ENCODE measurements around the gene TNFSF11.

TNFSF11 gene

DNA sequence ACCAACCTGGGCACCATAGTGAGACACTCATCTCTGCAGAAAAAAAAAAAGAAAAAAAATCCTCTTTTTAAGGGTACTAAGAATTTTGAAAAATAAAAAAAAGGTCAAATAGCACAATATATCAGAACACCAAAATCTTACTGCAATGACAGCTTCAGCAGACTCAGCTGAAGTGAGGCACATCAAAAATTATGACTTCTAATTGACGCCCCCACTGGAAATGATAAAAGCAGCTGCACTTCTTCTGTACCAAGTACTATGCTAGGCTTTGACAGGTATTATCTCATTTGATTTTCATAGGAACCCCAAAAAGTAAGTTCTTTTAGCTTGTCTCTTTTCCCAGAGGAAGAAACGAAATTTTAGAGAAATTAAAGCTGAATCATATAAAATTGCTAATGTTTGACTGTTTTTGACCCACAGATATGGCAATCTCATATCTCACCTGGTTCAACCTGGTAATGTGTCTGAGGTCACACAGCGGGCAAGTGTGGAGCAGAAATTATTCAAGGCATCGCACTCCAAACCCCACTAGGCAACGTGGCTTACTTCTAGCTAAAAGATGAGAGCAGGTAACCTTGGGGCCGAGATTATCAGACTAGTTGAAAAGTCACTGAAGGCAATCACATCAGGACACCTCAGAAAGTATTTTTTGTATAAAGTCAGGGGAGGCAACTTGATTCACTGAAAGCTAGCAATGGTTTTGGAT is 78.1 kb downstream of the TNFSF11 start:
- Histone ChIP-seq H3K27ac (ENCODE audit: insufficient read depth, low read length, poor library complexity, severe bottlenecking) (no peak overlapping the region), H3K4me3 (ENCODE audit: insufficient read depth, low read depth, low read length, poor library complexity, severe bottlenecking) (no peak overlapping the region), H3K9me3 (ENCODE audit: control insufficient read depth, low read length) (no peaks in the 10 kb centered on the region), H3K27me3 (replicated peaks; ENCODE audit: control insufficient read depth, insufficient read depth, low read length, poor library complexity, severe bottlenecking) (peaks cover 10% of the 10 kb centered on the region), H3K36me3 (ENCODE audit: control insufficient read depth, insufficient read depth, low read length) (no peaks in the 10 kb centered on the region), H3K4me1 (ENCODE audit: control insufficient read depth, insufficient read depth, low read length, poor library complexity, severe bottlenecking) (no peaks in the 10 kb centered on the region)
- DNase-seq, result no peak

GRCh38 chr13:42652642-42653415 is 78.9 kb downstream of the TNFSF11 start:
- no peak for DNase-seq
- Histone ChIP-seq H3K36me3 (ENCODE audit: control insufficient read depth, insufficient read depth, low read length) (no peaks in the 10 kb centered on the region), H3K9me3 (ENCODE audit: control insufficient read depth, low read length) (no peaks in the 10 kb centered on the region), H3K4me1 (ENCODE audit: control insufficient read depth, insufficient read depth, low read length, poor library complexity, severe bottlenecking) (no peaks in the 10 kb centered on the region), H3K4me3 (ENCODE audit: insufficient read depth, low read depth, low read length, poor library complexity, severe bottlenecking) (no peak overlapping the region), H3K27me3 (replicated peaks; ENCODE audit: control insufficient read depth, insufficient read depth, low read length, poor library complexity, severe bottlenecking) (peaks cover 10% of the 10 kb centered on the region), H3K27ac (ENCODE audit: insufficient read depth, low read length, poor library complexity, severe bottlenecking) (no peak overlapping the region)

- H3K4me1 ChIP-seq (ENCODE audit: control insufficient read depth, insufficient read depth, low read length, poor library complexity, severe bottlenecking), result no peaks in the 10 kb centered on the region
- H3K36me3 ChIP-seq (ENCODE audit: control insufficient read depth, insufficient read depth, low read length), result no peaks in the 10 kb centered on the region
- no peak overlapping the region for H3K4me3 ChIP-seq (ENCODE audit: insufficient read depth, low read depth, low read length, poor library complexity, severe bottlenecking)
- H3K27ac ChIP-seq (ENCODE audit: insufficient read depth, low read length, poor library complexity, severe bottlenecking), result no peak overlapping the region
- no peak for DNase-seq
- peaks cover 10% of the 10 kb centered on the region for H3K27me3 ChIP-seq (replicated peaks; ENCODE audit: control insufficient read depth, insufficient read depth, low read length, poor library complexity, severe bottlenecking)
- H3K9me3 ChIP-seq (ENCODE audit: control insufficient read depth, low read length), result no peaks in the 10 kb centered on the region
Measured at GRCh38 chr13:42653679-42654078, 79.7 kb downstream of the TNFSF11 start.

GRCh38 chr13:42654212-42654611 is 80.3 kb downstream of the TNFSF11 start:
- Histone ChIP-seq H3K36me3 (ENCODE audit: control insufficient read depth, insufficient read depth, low read length) (no peaks in the 10 kb centered on the region), H3K27ac (ENCODE audit: insufficient read depth, low read length, poor library complexity, severe bottlenecking) (no peak overlapping the region), H3K9me3 (ENCODE audit: control insufficient read depth, low read length) (no peaks in the 10 kb centered on the region), H3K4me3 (ENCODE audit: insufficient read depth, low read depth, low read length, poor library complexity, severe bottlenecking) (no peak overlapping the region), H3K27me3 (replicated peaks; ENCODE audit: control insufficient read depth, insufficient read depth, low read length, poor library complexity, severe bottlenecking) (peaks cover 10% of the 10 kb centered on the region), H3K4me1 (ENCODE audit: control insufficient read depth, insufficient read depth, low read length, poor library complexity, severe bottlenecking) (no peaks in the 10 kb centered on the region)
- no peak for DNase-seq

GRCh38 chr13:42654722-42655121 is 80.8 kb downstream of the TNFSF11 start:
- DNase-seq, result no peak
- Histone ChIP-seq H3K4me3 (ENCODE audit: insufficient read depth, low read depth, low read length, poor library complexity, severe bottlenecking) (no peak overlapping the region), H3K27ac (ENCODE audit: insufficient read depth, low read length, poor library complexity, severe bottlenecking) (no peak overlapping the region), H3K36me3 (ENCODE audit: control insufficient read depth, insufficient read depth, low read length) (no peaks in the 10 kb centered on the region), H3K27me3 (replicated peaks; ENCODE audit: control insufficient read depth, insufficient read depth, low read length, poor library complexity, severe bottlenecking) (peaks cover 10% of the 10 kb centered on the region), H3K9me3 (ENCODE audit: control insufficient read depth, low read length) (no peaks in the 10 kb centered on the region), H3K4me1 (ENCODE audit: control insufficient read depth, insufficient read depth, low read length, poor library complexity, severe bottlenecking) (no peaks in the 10 kb centered on the region)

- Histone ChIP-seq H3K4me3 (ENCODE audit: insufficient read depth, low read depth, low read length, poor library complexity, severe bottlenecking) (no peak overlapping the region), H3K27me3 (replicated peaks; ENCODE audit: control insufficient read depth, insufficient read depth, low read length, poor library complexity, severe bottlenecking) (peaks cover 10% of the 10 kb centered on the region), H3K27ac (ENCODE audit: insufficient read depth, low read length, poor library complexity, severe bottlenecking) (no peak overlapping the region), H3K9me3 (ENCODE audit: control insufficient read depth, low read length) (no peaks in the 10 kb centered on the region), H3K4me1 (ENCODE audit: control insufficient read depth, insufficient read depth, low read length, poor library complexity, severe bottlenecking) (no peaks in the 10 kb centered on the region), H3K36me3 (ENCODE audit: control insufficient read depth, insufficient read depth, low read length) (no peaks in the 10 kb centered on the region)
- DNase-seq, result no peak
Measured at GRCh38 chr13:42656161-42656560, 82.2 kb downstream of the TNFSF11 start.

GRCh38 chr13:42656958-42657357 is 83.0 kb downstream of the TNFSF11 start:
- H3K9me3 ChIP-seq (ENCODE audit: control insufficient read depth, low read length), result no peaks in the 10 kb centered on the region
- no peak for DNase-seq
- peaks cover 9% of the 10 kb centered on the region for H3K27me3 ChIP-seq (replicated peaks; ENCODE audit: control insufficient read depth, insufficient read depth, low read length, poor library complexity, severe bottlenecking)
- H3K36me3 ChIP-seq (ENCODE audit: control insufficient read depth, insufficient read depth, low read length), result no peaks in the 10 kb centered on the region
- no peak overlapping the region for H3K27ac ChIP-seq (ENCODE audit: insufficient read depth, low read length, poor library complexity, severe bottlenecking)
- no peak overlapping the region for H3K4me3 ChIP-seq (ENCODE audit: insufficient read depth, low read depth, low read length, poor library complexity, severe bottlenecking)
- H3K4me1 ChIP-seq (ENCODE audit: control insufficient read depth, insufficient read depth, low read length, poor library complexity, severe bottlenecking), result no peaks in the 10 kb centered on the region
